ENCODE results near the gene RUFY2. TPM values are rescaled to one million over a fixed set of nuclear protein-coding genes. Genes with fewer than 3 reads are reported as not detected.

The RUFY2 gene
- total RNA-seq, 4 donors from 2014 or later, result 8.1 to 25.4 (median 14.0) TPM

- Histone ChIP-seq H3K4me3 (no peak overlapping the region), H3K27me3 (no peaks in the 10 kb centered on the region), H3K4me1 (no peaks in the 10 kb centered on the region), H3K9me3 (no peaks in the 10 kb centered on the region), H3K36me3 (no peaks in the 10 kb centered on the region), H3K27ac (no peak overlapping the region)
- WGBS, 2 donors, result 70 to 80% methylated on average over 3 of the region's 3 CpGs
- no peak for TF ChIP-seq POLR2A (IDR thresholded peaks at IDR 0.05)
- TF ChIP-seq, protein P1, sequence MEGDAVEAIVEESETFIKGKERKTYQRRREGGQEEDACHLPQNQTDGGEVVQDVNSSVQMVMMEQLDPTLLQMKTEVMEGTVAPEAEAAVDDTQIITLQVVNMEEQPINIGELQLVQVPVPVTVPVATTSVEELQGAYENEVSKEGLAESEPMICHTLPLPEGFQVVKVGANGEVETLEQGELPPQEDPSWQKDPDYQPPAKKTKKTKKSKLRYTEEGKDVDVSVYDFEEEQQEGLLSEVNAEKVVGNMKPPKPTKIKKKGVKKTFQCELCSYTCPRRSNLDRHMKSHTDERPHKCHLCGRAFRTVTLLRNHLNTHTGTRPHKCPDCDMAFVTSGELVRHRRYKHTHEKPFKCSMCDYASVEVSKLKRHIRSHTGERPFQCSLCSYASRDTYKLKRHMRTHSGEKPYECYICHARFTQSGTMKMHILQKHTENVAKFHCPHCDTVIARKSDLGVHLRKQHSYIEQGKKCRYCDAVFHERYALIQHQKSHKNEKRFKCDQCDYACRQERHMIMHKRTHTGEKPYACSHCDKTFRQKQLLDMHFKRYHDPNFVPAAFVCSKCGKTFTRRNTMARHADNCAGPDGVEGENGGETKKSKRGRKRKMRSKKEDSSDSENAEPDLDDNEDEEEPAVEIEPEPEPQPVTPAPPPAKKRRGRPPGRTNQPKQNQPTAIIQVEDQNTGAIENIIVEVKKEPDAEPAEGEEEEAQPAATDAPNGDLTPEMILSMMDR (IDR thresholded peaks at IDR 0.05), result no peak
- DNase-seq, result no peak
- intact Hi-C loops (cut with DNase I), result loop anchor here (5.0 kb wide), 1 partner anchor 89 kb away; no protein-coding TSS in a partner anchor
Observed at GRCh38 chr10:68301301-68301700, 105.8 kb downstream of the RUFY2 start.

DNA sequence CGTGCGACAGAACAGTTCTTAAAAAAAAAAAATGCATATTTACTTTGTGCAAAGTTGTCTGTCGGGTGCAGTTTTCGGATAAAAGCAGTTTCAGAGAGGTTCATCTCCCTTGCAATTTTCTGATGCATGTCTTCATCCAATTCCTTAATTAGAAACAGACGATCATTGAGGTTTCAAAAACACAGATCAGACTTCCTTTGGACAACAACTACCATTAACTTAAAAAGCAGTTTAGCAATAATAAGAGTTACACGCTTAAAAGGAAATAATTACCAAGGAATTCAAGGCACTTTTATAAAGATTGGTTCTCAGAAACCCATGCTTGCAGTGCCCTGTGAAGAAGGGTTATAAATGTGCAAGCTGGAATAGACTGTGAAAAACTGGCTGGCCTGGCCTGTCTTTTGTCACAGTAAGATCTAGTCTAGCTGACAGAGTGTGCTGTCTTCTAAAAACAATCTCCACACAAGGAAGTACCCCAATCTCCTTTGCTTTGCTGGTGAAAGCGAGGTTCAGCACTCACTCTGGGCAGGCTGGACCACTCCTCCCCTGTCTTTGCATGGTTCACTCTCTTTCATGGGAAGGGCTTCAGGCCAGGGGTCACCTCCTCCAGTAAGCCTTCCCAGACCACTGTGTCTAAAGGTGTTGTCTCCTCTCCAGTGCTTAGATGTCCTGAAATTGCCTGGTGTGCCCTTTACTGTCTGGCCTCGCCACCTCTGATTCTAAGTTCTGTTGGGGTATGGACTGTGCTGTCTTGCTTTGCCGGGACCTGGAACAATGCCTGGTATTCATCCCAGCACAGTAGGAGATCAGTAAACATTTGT is 110.0 kb downstream of the RUFY2 start:
- no peak for DNase-seq
- intact Hi-C loops (cut with DNase I), result no loop called here
- 71 to 77% methylated on average over 9 of the region's 9 CpGs for WGBS, 2 donors
- Histone ChIP-seq H3K27me3 (no peaks in the 10 kb centered on the region), H3K9me3 (no peaks in the 10 kb centered on the region), H3K36me3 (no peaks in the 10 kb centered on the region), H3K27ac (no peak overlapping the region), H3K4me1 (no peaks in the 10 kb centered on the region), H3K4me3 (no peak overlapping the region)
- TF ChIP-seq POLR2A (IDR thresholded peaks at IDR 0.05), result no peak
- TF ChIP-seq, protein P1 (IDR thresholded peaks at IDR 0.05), result no peak

Other genes starting within 250 kb of the RUFY2 start
- not detected for gene ATOH7, start 175.2 kb downstream of the RUFY2 start, total RNA-seq
- gene HNRNPH3, start 75.2 kb downstream of the RUFY2 start, total RNA-seq, result 10 to 100 TPM; 10.7 to 43.6 (median 37.0) TPM
- 1 to 10 TPM; 1.1 to 2.7 (median 2.3) TPM for gene PBLD, start 74.3 kb downstream of the RUFY2 start, total RNA-seq
- gene DNA2, start 64.7 kb upstream of the RUFY2 start, total RNA-seq, result 10 to 100 TPM in 1 of 4 donors, 1 to 10 TPM in 3; 1.8 to 10.5 (median 5.2) TPM
- 10 to 100 TPM in 3 of 4 donors, 1 to 10 TPM in 1; 6.3 to 59.7 (median 17.7) TPM for gene SLC25A16, start 120.2 kb upstream of the RUFY2 start, total RNA-seq
- gene TET1, start 153.1 kb upstream of the RUFY2 start, total RNA-seq, result 1 to 10 TPM in 2 of 4 donors, under 1 TPM in 2; 0.15 to 2.9 (median 0.80) TPM